H4 (cell line): ENCODE measurements around the gene MIGA1. TPM values are rescaled to one million over a fixed set of nuclear protein-coding genes. Genes with fewer than 3 reads are reported as not detected.
"Not testable (repeated sequence)": the region's sequence is repeated elsewhere in the genome, so short reads cannot be mapped to it uniquely, and the experiment has no call there.

Experiments
- DNase-seq: peaks from one replicate; pipeline ENCODE4 v3.0.0-alpha.2; 2015; ENCODE audit warnings: low spot score
- total RNA-seq: library from RNA; depleted of rRNA; stranded (reverse); fragments of >200 nt; shearing (Covaris generic); gene quantifications from 2 replicates; pipeline ENCODE4 v1.2.3, GENCODE V29; 2014

Gene MIGA1
- total RNA-seq, 1 experiment from 2014 or later, result 5.7 TPM

DNA sequence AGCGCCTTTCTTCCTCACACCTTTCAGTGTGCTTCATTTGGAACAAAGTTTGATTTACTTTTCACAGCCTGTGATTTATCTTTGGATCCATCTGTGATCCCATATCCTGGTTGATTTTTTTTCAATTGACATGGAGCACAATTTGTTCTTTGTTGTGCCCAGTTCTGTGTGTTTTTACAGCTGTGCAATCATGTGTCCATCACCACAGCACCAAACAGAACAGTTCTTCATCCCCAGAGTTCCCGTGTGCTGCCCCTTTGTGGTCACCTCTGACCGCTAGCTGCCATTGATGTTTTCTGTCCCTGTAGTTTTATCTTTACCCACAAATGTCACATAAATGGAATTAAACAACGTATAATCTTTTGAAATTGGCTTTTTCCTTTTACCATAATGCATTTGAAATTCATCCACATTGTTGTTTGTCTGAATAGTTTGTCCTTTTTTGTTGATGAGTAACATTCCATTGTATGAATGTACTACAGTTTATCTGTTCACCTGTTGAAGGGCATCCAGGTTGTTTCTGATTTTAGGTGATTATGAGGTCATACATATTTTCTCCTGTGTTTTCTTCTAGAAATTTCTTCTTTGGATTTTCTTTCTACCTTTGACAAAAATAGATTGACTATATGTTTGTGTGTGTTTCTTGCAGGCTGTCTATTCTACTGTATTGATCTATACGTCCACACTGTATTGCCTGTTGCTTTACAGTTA lies 17.4 kb downstream of the MIGA1 start:
- DNase-seq, result no peak

DNA sequence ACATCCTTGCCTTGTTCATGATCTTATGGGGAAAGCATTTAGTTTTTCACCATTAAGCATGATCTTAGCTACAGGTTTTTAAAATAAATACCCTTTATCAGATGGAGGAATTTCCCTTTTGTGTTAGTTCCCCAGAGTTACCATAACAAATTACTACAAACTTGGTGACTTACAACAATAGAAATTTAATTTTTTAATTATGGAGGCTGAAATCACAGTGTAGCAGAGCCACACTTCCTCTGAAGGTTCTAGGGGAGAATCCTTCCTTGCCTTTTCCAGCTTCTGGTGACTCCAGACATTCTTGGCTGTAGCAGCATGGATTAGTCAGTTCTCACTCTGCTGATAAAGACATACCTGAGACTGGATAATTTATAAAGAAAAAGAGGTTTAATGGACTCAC lies 18.5 kb downstream of the MIGA1 start:
- DNase-seq, result no peak

DNA sequence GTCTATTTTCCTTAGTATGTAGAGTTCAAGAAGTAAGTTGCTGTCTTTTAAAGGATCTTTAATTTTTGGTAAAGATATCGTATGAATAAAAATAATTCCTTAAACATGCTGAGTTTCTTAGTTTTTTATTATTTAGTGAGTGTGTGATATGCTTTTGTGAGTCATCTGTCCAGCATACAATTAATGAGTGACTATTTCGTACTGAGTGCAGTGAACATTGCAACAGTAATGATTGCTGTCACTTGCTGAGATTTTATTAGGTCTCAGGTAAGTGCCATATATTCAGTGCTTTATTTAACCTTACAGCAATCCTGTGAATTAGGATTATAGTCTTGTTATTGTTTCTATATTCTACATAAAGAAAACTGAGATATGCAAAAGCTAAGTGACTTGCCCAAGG lies 22.6 kb downstream of the MIGA1 start:
- no peak for DNase-seq

DNA sequence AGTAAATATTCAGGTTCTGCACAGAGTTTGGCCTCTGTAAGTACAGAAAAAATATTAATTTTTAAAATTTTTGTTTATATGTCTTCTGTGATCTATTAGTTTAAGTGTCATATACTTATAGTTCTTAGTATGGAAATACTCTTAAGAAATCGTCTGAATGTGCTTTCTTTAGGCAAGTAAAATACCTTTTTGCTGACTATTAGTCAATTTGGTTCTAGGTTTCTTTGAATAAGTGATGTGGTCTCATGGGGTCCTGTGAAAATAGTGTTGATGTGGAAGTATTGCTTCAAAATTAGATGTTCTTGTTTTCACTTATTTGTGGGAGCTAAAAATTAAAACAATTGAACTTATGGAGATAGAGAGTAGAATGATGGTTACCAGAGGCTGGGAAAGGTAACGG lies 23.9 kb downstream of the MIGA1 start:
- no peak for DNase-seq

DNA sequence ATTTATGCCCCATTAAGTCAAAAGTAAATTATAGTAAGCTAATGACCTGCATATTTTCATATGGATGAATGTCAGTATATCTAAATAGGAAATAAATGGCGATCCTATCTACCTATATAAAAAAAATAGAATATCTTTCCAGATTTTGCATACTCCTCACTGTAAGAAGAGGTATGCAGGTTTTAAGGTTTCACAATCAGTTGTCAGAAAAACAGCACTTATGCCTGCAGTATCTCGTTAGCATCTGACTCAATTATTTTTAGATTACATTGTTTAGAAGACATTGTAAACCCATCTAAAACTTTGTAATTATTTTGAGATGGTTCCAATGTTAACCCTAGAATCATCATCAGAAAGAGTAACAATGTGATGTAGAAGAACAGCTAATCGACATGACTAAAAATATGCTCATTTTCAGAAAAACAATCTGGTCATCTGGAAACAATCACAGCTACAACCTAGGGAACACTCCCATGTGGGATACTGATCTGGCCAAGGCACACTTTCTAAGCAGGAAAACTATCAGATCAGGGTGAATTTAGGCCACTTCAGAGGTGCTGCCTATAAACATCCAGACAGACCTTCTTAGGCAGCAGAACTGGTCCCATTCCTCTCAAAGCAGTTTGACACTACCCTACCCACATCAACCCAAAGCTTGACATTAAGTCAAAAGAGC lies 30.5 kb downstream of the MIGA1 start:
- not testable (repeated sequence) for DNase-seq

DNA sequence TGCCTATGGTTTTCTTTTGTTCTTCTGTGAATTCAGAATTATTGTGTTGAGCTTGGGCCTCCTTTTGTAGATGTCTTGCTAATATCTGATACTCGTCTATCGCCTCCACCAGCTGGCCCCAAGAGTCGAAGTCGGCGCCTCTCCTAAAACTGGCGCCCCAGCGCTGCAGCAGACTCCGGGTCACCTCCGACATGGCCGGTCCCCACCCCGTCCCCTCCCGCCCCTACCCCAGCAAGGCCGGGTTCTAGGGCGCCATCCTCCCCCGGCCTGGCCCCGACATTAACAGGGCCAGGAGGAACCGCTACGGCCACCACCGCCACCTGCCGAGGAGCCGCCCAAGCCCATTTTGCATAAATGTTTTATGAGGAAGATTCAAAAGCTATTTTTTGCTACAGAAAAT lies 32.1 kb downstream of the MIGA1 start:
- DNase-seq, result not testable (repeated sequence)

DNA sequence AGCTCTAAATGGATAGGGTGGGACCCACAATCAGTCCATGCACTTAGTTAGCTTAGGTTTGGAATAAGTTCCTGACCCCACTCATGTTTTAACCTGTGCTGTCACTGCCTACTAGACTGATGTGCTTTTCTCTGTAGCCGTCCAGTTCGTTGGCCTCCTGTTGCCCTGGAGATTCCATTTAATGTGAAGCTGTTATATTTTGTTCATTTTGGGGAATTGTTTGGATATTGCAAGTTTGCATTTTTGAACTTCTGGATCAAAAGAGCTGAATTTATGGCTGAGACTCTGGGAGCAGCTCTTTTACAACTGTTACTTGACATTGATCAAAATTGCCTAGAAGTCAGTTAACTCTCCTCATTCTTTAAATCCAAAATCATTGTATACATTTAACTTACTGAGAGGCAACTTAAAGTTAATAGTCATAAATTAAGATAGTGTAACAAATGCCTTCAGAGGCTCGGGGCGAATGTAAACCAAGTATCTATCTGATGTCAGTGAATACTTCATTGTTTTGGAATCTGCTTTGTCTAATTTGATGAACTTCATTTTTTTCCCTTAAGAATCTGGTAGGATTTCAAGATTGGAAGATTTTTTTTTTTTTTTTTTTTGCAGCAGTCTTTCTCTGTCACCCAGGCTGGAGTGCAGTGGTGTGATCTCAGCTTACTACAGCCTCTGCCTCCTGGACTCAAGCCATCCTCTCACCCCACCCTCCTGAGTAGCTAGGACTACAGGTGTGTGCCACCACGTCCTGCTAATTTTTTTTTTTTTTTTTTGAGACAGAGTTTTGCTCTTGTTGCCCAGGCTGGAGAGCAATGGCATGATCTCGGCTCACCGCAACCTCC lies 38.1 kb downstream of the MIGA1 start:
- no peak for DNase-seq

DNA sequence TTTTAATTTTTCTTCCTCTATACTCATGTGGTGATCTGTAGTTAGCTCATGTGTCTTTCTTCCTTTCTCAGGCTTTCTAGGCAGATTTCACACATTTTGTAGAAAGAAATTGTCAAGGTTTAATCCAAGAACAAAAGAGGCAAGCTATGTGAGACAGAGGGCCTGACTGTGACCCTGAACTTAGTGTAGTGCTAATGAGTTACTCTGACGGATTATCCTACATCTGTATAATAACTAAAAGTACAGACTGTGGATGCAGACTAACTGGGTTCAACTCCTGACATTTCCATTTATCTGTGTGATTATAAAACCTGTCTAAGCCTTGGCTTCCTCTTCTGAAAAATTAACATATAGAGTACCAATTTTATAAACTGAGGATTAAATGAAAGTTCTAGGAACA lies 40.7 kb downstream of the MIGA1 start:
- DNase-seq, result no peak

DNA sequence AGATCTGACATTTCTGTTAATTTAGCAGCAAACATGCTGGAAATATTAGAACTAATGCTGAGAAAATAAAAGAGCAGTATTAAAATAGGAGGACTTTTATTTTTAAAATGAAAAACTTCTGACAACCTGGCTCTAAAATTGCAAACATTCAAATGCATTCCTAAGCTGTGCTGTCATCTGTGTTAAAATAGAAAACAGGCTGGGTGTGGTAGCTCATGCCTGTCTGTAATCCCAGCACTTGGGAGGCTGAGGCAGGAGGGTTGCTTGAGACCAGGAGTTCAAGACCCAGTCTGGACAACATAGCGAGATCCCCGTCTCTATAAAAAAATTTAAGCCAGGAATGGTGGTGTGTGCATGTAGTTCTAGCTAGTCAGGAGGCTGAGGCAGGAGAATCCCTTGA lies 44.6 kb downstream of the MIGA1 start:
- no peak for DNase-seq

DNA sequence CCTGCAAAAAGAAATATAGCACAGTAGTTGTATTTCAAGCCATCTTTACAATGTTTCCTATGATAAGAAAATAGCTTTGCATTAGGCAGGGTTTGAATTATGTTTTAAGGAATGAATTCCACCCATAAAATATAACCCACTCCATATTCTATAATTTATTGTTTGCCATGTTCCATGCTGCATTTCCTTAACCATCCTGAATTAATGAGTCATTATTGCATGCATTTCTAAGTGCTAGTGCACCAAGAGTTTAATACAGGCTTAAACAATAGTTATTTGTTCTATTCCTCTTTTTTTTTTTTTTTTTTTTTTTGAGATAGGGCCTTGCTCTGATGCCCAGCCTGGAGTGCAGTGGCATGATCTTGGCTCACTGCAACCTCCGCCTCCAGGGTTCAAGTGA lies 45.2 kb downstream of the MIGA1 start:
- DNase-seq, result no peak

DNA sequence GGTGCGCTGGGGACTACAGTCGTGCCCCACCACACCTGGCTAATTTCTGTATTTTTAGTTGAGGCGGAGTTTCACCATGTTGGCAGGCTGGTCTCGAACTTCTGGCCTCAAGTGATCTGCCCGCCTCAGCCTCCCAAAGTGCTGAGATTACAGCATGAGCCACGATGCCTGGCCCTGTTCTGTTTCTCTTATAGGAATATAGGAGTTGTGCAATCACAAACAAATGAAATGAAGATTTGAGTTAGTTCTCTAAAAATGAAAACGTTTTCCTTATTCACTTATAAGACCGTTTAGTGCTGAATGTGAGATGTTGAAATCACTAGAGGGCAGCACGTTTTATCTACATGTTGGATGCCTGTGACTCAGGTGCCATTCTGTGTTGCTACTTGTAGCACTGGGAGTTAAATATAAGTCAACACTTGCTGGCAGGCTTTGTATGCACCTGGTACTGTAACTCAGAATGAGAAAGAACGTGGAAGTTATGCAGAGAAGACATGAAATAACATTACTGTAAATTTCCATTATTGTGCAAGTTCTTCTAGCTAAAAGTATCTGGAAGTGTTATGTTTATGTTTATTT lies 45.8 kb downstream of the MIGA1 start:
- peak; percentile 48 for DNase-seq

DNA sequence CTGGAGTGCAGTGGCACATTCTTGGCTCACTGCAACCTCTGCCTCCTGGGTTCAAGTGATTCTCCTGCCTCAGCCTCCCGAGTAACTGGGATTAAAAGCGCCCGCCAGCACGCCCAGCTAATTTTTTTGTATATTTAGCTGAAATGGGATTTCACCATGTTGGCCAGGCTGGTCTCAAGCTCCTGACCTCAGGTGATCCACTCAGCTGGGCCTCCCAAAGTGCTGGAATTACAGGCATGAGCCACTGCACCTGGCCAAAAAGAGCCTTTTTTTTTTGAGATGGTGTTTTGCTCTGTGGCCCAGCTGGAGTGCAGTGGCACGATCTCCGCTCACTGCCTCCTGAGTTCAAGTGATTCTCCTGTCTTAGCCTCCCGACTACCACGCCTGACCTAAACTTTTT lies 47.4 kb downstream of the MIGA1 start:
- DNase-seq, result not testable (repeated sequence)

DNA sequence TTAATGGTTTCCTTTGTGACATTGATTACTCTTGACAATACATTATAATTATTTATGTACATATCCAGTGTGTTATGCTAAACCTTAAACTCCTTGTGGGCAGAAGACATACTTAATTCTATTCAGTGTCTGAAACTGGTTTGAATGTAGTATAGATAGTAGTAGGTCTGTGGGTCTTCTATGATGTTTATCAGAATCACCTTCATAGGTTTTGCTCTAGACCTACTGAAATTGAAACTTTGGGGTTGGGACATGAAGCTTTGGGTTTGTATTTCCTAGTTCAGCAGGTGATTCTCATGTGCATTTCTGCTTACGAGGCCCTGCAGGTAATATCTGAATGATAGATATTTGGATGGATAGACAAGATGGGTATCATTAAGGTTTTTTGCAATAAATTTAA lies 48.6 kb downstream of the MIGA1 start:
- DNase-seq, result no peak

DNA sequence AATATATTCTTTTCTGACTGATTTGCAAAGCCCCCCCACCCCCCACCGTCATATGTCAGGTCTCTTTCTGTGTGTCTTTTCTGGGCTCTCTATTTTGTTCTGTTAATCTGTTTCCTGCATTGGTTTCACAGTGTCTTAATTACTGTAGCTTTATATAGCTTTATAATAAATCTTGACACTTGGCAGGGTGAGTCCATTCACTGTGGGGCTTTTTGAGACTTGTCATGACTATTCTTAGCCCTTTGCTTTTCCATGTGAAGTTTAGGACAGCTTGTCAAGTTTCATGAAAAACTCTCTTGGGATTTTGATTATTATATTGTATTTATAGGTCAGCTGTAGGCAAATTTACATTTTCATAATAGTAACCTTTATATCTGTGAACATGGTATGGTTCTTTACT lies 50.4 kb downstream of the MIGA1 start:
- no peak for DNase-seq

DNA sequence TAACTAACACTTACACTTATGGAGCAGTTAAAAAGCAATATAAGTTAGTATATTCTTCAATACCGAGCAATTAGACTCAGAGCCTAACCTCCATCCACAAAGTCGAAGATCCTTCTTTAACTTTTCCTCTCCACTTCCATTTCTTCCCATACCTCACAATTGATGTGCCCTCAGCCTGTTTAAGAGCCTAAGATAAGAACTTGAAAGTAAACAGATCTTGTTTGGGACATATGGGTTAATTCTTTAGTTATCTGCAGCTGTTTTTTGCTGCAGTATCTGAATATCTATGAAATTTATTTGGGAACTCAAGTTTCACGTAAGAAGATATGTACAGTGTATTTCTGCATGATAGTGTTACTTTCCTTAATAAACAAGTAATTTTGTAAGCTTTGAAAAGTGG lies 51.5 kb downstream of the MIGA1 start:
- DNase-seq, result no peak

DNA sequence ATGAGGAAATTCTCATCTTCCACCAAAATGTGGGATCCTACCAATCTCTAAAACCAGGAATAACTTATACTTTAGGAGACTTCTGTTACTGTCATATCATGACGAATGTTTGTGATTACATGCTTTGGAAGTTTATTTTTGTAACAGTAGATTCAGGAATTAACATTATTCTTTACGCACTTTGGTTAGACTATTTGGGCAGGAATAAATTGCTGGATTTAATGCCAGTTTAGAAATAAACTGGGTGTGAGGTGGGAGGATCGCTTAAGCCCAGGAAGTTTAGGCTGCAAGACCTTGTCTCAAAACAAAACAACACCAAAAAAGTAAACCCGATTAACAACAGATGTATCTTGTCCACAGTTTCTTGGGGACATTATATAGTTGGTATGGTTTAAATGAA lies 52.1 kb downstream of the MIGA1 start:
- DNase-seq, result no peak

DNA sequence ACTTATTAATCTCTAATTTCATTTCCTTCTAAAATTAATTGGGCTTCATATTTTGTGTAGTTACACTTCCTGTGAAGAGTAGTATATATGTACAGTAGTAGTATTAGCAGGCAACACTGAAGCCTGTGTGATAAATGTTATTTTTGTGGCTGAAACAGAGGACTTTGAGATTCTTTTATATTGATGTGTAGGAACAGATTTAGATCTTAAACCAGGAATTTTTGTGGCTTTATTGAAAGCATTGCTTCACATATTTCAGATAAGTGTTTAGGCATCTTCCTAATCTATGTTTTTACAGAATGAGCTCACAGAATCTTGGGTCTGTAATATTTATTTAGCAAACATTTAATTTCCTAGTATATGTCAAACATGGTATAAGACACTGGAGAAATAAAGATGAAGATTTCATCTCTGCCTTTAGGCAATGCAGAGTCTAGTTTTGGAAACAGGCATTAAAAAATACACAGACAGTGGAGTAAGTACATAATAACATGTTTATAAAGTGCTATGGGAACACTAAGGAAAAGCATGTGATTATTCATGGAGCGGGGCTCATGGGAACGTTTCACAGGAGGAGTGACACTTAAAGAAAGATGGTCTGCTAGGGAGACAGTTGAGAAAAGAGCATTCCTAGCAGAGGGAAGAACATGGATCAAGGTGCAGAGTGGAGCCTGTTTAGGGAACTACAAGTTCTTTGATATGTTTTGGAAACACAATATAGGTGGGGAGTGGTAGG lies 52.7 kb downstream of the MIGA1 start:
- no peak for DNase-seq

DNA sequence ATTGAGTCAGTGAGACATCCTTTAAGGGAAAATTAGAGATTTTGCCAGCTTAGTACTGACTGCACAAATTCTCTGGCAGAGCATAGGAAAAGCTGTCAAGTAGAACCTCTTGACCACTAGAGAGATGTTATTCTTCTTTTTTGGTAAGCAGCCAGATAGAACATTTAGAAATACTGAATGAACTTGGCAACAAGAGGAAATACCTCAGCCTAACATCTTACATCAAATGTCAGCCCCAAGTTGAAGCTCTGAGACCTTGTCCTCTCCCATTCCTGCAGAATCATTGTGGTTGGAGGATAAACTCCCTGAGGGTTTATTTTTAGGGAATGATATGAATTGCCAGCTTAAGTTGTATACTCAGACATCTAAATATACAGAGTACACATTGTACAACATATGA lies 53.5 kb downstream of the MIGA1 start:
- DNase-seq, result peak; percentile 77

DNA sequence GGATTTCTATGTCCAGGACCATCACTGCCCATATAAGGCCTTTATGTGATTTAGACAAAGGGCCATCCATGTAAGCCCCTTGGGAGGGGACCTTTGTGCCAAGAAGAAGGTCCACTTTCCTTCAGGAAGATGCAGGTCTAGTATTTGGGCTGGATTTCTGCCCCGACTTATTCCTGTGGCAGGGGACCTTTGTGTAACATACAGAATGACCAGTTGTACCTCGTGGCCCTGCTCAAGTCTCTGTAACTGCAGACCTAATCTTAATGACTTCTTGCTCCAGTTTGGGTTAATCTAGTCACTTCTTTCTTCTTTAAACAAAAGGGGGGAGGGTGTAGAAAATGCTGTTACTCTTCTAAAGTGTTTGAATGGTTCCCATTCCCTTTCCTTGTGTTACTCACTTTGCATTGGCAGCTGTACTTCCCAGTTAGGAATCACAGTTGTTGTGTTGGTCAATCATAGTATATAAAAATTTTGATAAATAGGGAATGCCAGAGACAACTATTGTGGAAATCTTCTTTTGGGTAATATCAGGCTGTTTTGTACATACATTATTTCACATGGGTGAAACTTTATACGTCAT lies 54.2 kb downstream of the MIGA1 start:
- no peak for DNase-seq

DNA sequence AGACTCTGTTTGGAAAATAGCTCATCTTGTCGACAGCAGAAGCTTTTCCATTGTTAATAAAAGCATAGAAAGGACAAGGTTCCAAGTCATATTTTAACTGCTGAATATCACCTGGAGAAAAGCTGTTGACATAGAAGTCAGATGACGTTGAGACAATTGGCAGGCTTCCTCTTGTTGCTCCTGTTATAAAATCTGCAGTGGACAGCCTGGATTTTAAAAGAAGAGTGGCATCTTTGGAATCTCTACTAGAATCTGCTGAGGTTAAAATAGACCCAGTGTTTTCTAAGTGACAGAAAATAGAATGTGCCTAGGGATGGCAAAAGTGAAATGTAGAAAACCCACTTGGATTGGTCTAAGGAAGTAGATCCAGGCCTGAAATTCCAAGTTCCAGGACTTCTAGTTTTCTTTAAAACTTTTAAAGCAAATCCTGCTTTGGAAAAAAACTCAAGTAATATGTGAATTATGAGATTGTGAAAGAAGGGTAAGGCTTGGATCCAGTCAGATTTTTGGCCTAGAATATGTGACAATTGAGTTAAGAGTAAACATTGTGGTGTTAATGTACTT lies 55.4 kb downstream of the MIGA1 start:
- no peak for DNase-seq

DNA sequence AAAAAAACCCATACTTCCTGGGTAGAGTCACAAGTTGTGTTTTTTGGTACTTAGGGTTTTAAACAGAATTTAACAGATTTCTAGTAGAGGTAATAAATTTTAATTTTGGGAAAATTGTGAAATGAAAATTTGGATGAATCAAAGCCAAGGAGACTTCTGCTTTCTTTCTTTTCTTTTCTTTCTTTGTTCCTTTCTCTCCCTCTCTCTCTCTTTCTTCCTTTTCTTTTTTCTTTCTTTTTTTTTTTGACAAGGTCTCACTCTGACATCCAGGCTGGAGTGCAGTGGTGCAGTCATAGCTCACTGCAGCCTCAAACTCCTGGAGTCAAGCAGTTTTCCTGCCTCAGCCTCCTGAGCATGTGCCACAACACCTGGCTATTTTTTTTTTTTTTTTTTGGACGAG lies 62.1 kb downstream of the MIGA1 start:
- no peak for DNase-seq
